ENCODE data around the gene RACK1. TPM values are rescaled to one million over a fixed set of nuclear protein-coding genes. Genes with fewer than 3 reads are reported as not detected.
A peak's percentile ranks its signal among the peaks of the same experiment; 100 is the strongest.
"Not testable (repeated sequence)": the region's sequence is repeated elsewhere in the genome, so short reads cannot be mapped to it uniquely, and the experiment has no call there.

Gene RACK1
- total RNA-seq, 2 experiments from 2014 or later, result 2,077 to 5,614 TPM

- CTCF ChIA-PET (ENCODE audit: unreplicated experiment); intact Hi-C loops (cut with micrococcal nuclease; ENCODE audit: unreplicated experiment); H3K36me3 ChIP-seq (ENCODE audit: insufficient read depth, low read length); H3K9me2 ChIP-seq (ENCODE audit: insufficient read depth, low read length); H3K4me2 ChIP-seq (ENCODE audit: low read length); H3K9me3 ChIP-seq (ENCODE audit: low read length); H4K20me1 ChIP-seq (ENCODE audit: insufficient read depth, low read length); H3K27ac ChIP-seq (ENCODE audit: low read depth, low read length, poor library complexity, severe bottlenecking); DNase-seq (ENCODE audit: low spot score); H3K79me2 ChIP-seq (ENCODE audit: insufficient read depth, low read depth, low read length); H2AFZ ChIP-seq (ENCODE audit: low read length); H3K4me3 ChIP-seq (ENCODE audit: low read depth, low read length, poor library complexity, severe bottlenecking); BruUV-seq (replicated peaks): not testable (repeated sequence)
- POLR2A ChIA-PET, result interaction anchor here (1.1 kb wide), 1 partner anchor 29 kb away, joined by 3 read pairs; no protein-coding TSS in a partner anchor
- H3K4me1 ChIP-seq (ENCODE audit: insufficient read depth, low read length, poor library complexity, severe bottlenecking), result peaks cover 18% of the 10 kb centered on the region
- peak; percentile 51 for TF ChIP-seq CTCF (conservative IDR thresholded peaks at IDR 0.05; ENCODE audit: low read length)
Measured at GRCh38 chr5:181283841-181284755, 40.4 kb upstream of the RACK1 start.

DNA sequence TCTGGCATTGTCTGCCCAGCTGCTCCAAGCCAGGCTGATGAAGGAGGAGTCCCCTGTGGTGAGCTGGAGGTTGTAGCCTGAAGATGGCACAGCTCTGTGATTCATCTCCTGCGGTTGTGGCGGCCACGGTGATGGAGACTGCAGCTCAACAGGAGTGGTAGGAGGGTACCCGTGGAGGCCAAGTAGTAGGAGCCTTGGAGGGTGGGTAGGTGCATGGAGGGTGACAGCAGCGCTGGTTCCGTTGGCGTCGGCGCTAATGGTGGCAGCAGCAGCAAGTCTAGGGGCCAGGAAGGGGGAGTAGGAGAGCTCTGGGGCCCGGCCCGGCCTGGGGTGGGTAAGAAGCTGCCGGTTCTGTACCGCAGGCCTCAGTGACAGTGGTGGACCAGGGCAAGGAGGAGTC is 39.6 kb upstream of the RACK1 start:
- DNase-seq (ENCODE audit: low spot score), result no peak
- ChIA-PET CTCF (ENCODE audit: unreplicated experiment) (no interaction called here), POLR2A (interaction anchor here (1.1 kb wide), 1 partner anchor 29 kb away, joined by 3 read pairs; no protein-coding TSS in a partner anchor)
- Histone ChIP-seq H3K9me3 (ENCODE audit: low read length) (no peaks in the 10 kb centered on the region), H4K20me1 (ENCODE audit: insufficient read depth, low read length) (no peaks in the 10 kb centered on the region), H3K9me2 (ENCODE audit: insufficient read depth, low read length) (no peaks in the 10 kb centered on the region), H3K27ac (ENCODE audit: low read depth, low read length, poor library complexity, severe bottlenecking) (no peak overlapping the region), H2AFZ (ENCODE audit: low read length) (no peak overlapping the region), H3K4me2 (ENCODE audit: low read length) (no peak overlapping the region), H3K79me2 (ENCODE audit: insufficient read depth, low read depth, low read length) (no peaks in the 10 kb centered on the region), H3K4me3 (ENCODE audit: low read depth, low read length, poor library complexity, severe bottlenecking) (no peak overlapping the region), H3K4me1 (ENCODE audit: insufficient read depth, low read length, poor library complexity, severe bottlenecking) (peaks cover 18% of the 10 kb centered on the region), H3K36me3 (ENCODE audit: insufficient read depth, low read length) (no peaks in the 10 kb centered on the region)
- TF ChIP-seq CTCF (conservative IDR thresholded peaks at IDR 0.05; ENCODE audit: low read length) (no peak), EZH2phosphoT487 (IDR thresholded peaks at IDR 0.05; ENCODE audit: borderline replicate concordance, low read depth, low read length) (no peak)
- intact Hi-C loops (cut with micrococcal nuclease; ENCODE audit: unreplicated experiment), result no loop called here
- no TSS peak for BruUV-seq (replicated peaks)

- no peak for DNase-seq (ENCODE audit: low spot score)
- no peaks in the 10 kb centered on the region for H3K9me3 ChIP-seq (ENCODE audit: low read length)
- BruUV-seq (replicated peaks), result no TSS peak
- H4K20me1 ChIP-seq (ENCODE audit: insufficient read depth, low read length), result no peaks in the 10 kb centered on the region
- H3K4me2 ChIP-seq (ENCODE audit: low read length), result no peak overlapping the region
- H3K36me3 ChIP-seq (ENCODE audit: insufficient read depth, low read length), result no peaks in the 10 kb centered on the region
- H3K4me3 ChIP-seq (ENCODE audit: low read depth, low read length, poor library complexity, severe bottlenecking), result no peak overlapping the region
- H3K4me1 ChIP-seq (ENCODE audit: insufficient read depth, low read length, poor library complexity, severe bottlenecking), result peaks cover 15% of the 10 kb centered on the region
- ChIA-PET CTCF (ENCODE audit: unreplicated experiment) (no interaction called here), POLR2A (interaction anchor here (1.1 kb wide), 1 partner anchor 28 kb away, joined by 3 read pairs; no protein-coding TSS in a partner anchor)
- H3K79me2 ChIP-seq (ENCODE audit: insufficient read depth, low read depth, low read length), result no peaks in the 10 kb centered on the region
- TF ChIP-seq CTCF (conservative IDR thresholded peaks at IDR 0.05; ENCODE audit: low read length) (no peak), EZH2phosphoT487 (IDR thresholded peaks at IDR 0.05; ENCODE audit: borderline replicate concordance, low read depth, low read length) (no peak)
- no peak overlapping the region for H2AFZ ChIP-seq (ENCODE audit: low read length)
- H3K27ac ChIP-seq (ENCODE audit: low read depth, low read length, poor library complexity, severe bottlenecking), result no peak overlapping the region
- no peaks in the 10 kb centered on the region for H3K9me2 ChIP-seq (ENCODE audit: insufficient read depth, low read length)
- intact Hi-C loops (cut with micrococcal nuclease; ENCODE audit: unreplicated experiment), result no loop called here
Measured at GRCh38 chr5:181282874-181283273, 39.2 kb upstream of the RACK1 start.

GRCh38 chr5:181282415-181282814 is 38.7 kb upstream of the RACK1 start:
- H3K9me2 ChIP-seq (ENCODE audit: insufficient read depth, low read length); CTCF ChIA-PET (ENCODE audit: unreplicated experiment); H3K9me3 ChIP-seq (ENCODE audit: low read length); H2AFZ ChIP-seq (ENCODE audit: low read length); intact Hi-C loops (cut with micrococcal nuclease; ENCODE audit: unreplicated experiment); H3K36me3 ChIP-seq (ENCODE audit: insufficient read depth, low read length); BruUV-seq (replicated peaks); POLR2A ChIA-PET; H3K4me3 ChIP-seq (ENCODE audit: low read depth, low read length, poor library complexity, severe bottlenecking); H4K20me1 ChIP-seq (ENCODE audit: insufficient read depth, low read length); H3K79me2 ChIP-seq (ENCODE audit: insufficient read depth, low read depth, low read length); H3K4me2 ChIP-seq (ENCODE audit: low read length); H3K27ac ChIP-seq (ENCODE audit: low read depth, low read length, poor library complexity, severe bottlenecking); DNase-seq (ENCODE audit: low spot score): not testable (repeated sequence)
- peaks cover 11% of the 10 kb centered on the region for H3K4me1 ChIP-seq (ENCODE audit: insufficient read depth, low read length, poor library complexity, severe bottlenecking)
